GM04504 (cell line): Measurements from ENCODE around the gene UBB.
"Not testable (repeated sequence)": the region's sequence is repeated elsewhere in the genome, so short reads cannot be mapped to it uniquely, and the experiment has no call there.

Experiments
- DNase-seq: peaks from one replicate; pipeline ENCODE4 v3.0.0-alpha.2; 2012; ENCODE audit warnings: low read depth

The UBB gene

DNA sequence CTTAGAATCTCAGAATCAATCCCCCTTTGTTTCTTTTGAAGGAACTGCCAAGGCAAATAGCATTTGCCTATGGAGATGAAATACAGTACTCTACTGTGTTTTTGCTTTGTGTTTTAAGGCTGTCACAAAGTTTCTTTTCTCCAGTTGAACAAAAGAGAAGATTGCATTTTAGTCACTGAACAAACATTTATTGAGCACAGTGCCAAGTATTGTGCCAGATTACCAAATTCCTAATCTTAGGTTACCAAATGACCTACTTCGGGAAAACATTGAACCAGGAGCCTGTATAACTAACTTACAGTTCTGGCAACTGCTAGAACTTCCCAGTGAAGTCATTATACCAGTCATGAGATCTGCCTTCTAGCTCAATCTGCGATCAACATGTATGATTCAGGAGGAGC lies 3.0 kb upstream of the UBB start:
- peak; percentile 27 for DNase-seq

- no peak for DNase-seq
Observed at GRCh38 chr17:16378636-16379282, 2.1 kb upstream of the UBB start.

- DNase-seq = no peak
Observed at GRCh38 chr17:16379654-16380053, 1.2 kb upstream of the UBB start.

GRCh38 chr17:16381496-16381820 lies 567 bp downstream of the UBB start:
- DNase-seq = no peak

GRCh38 chr17:16383216-16383615 lies 2.3 kb downstream of the UBB start:
- DNase-seq = no peak

- no peak for DNase-seq
Observed at GRCh38 chr17:16383772-16384287, 2.9 kb downstream of the UBB start.

GRCh38 chr17:16384557-16384956 lies 3.7 kb downstream of the UBB start:
- DNase-seq = no peak

- DNase-seq = not testable (repeated sequence)
Observed at GRCh38 chr17:16386126-16386507, 5.2 kb downstream of the UBB start.

DNA sequence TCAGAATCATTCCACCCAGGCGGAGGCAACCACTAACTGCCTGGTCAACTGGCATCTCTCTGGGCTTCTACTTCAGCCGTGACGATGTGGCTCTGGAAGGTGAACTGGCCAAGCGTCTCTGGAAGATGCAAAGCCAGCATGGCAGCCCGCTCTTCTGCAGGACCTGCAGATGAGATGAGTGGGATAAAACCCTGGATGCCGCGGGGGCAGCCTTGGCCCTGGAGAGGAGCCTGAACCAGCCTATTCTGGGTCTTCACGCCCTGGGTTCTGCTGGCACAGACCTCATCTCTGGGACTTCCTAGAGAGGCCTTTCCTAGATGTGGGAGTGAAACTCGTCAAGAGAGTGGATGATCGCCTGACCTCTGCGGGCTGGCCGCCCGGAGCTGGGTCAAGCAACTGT lies 10.6 kb downstream of the UBB start:
- no peak for DNase-seq

GRCh38 chr17:16392491-16392890 lies 11.6 kb downstream of the UBB start:
- DNase-seq = not testable (repeated sequence)

DNA sequence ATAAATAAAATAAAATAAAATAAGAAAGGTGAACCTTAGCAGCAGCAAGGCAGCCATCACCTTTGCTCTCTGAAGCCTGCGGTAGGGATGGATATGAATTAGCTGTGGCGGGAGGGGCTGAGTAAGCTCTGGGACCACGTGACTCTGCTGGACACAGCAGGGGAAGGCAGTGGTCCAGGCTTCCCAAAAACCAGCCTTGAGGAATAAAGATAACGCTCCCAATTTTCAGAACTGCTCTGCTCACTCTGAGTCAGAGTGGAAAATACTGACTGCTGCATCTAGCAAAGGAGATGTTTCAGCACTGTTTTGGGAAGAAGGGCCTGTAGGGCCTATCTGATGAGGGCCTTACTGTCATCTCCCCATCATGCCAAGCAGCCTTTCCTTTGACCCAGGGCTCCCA lies 15.0 kb downstream of the UBB start:
- not testable (repeated sequence) for DNase-seq

DNA sequence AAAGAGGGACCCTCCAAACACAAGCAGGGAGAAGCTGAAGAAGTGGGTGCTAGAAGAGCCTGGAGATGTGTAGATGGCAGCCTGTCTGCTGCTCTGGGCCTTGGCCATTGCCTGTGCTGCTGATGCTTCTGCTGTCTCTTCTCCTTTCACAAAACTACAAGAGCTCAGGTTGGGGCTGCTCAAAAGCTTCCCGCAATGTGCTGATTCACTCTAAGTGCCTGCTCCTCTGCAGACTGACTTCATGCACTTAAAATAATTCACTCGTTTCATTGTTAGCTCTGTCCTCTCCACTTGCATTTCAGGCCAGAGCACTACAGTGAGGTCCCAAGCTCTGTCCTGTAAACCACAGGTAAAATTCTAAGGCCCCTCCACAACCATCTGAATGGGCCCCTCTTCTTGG lies 15.8 kb downstream of the UBB start:
- DNase-seq = not testable (repeated sequence)

DNA sequence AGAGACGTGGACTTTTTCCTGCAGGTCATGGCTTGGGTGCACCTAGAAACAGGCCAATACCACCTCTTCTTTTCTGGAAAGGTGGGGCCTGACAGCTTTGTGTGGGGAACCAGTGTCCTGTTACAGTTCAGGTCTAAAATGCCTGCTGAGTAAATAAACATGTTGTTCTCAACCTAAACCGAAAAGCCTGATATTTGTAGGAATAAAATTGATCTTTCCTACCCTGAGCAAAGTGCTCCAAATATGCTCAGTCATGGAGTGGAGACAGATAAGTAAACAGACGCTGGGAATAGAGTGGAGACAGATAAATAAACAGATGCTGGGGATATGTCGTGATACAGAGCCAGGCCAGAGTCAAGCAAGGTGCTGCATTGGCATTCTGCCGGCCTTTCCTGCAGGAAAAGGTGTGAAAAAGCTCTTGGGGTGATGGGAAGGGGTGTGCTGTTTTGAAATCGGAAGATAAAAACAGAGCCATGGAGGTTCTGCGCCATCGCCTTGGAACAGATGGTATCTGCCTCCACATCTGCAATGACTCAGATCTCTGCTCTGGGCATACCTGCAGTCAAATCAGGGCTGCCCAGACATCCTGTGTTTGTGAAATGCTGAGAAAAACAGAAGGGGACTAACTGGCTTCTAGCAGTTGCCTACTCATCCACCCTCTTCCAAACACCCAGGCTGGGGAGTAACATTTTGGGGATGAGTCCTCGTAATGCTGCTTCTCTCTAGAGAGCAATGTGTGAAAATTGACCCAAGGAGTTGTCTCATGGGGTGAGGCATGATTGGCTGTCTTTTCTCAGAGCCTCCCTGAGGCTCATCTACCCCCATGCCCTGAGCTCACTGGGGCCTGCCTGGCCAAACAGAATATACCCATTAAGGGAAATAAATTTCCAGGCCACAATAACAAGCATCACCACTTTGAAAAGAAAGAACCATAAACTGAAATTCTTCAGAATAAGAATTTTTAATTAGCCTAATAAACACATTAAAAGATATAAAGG lies 17.7 kb downstream of the UBB start:
- no peak for DNase-seq

GRCh38 chr17:16403847-16404246 lies 23.0 kb downstream of the UBB start:
- not testable (repeated sequence) for DNase-seq

DNA sequence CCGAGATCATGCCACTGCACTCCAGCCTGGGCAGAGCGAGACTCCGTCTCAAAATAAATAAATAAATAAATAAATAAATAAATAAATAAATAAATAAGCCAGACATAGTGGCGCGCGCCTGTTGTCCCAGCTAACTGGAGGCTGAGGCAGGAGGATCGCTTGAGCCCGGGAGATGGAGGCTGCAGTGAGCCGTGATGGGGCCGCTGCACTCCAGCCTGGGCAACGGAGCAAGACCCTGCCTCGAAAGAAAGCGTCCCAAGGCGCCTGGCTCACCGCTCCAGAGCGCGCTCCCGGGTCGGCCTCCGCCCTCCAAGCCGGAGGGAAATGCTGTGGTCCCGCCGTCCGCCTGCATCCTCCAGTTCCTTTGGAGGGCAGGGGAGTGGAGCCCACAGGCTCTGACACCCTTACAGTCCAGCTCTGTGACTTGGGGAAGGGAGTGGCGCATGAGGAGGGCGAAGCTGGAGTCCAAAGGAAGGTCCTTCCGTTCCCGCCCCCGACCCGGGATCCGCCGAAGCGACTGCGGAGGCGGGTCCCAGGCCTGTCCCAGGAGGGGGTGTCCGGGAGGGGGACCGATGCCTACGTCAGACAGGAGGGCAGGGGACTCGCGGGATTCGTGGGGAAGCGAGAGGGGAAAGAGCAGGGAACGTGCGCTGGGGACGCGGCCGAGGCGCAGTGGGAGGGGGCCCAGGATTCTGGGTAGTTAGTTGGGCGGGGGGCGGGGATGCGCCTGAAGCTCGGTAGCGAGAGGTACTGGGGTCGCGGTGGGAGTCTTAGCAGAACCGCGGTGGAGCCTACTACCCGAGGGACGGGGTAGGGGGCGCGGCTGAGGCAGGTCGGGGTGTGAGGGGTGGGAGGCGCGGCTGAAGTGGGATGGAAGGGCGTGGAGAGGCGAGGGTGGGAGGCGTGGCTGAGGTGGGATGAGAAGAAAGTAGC lies 26.1 kb downstream of the UBB start:
- no peak for DNase-seq

- DNase-seq = no peak
Observed at GRCh38 chr17:16407911-16408588, 27.2 kb downstream of the UBB start.

GRCh38 chr17:16415031-16415924 lies 34.4 kb downstream of the UBB start, which contains the start of gene TRPV2:
Gene TRPV2, plus strand, starts transcription at chr17:16415571. Its CDS starts 2,098 bp downstream, at chr17:16417669.
- no peak for DNase-seq

GRCh38 chr17:16417399-16417798 lies 36.5 kb downstream of the UBB start:
- no peak for DNase-seq

GRCh38 chr17:16417896-16418684 lies 37.2 kb downstream of the UBB start:
- no peak for DNase-seq

DNA sequence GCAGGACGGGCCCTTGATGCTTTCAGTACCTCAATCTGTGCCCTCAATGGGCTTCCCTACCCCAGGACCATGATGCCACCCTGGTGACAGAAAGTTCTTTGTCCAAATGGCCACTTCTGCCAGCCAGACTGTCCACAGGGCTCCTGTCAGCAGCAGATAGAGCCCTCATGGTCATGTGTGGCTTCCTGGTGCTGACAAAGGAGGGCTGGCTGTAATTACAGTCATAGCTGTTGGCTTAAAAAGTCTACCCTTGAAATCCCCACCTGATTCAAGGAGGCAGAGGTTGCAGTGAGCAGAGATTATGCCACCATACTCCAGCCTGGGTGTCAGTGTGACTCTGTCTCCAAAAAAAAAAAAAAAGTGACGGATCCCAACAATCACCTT lies 37.8 kb downstream of the UBB start:
- DNase-seq = no peak
